SK-N-SH (cell line): ENCODE results near the gene BRSK1.

Experiments
- CHD2 ChIP-seq: fragments of 150-350 bp; IDR thresholded peaks from 2 replicates; pipeline ENCODE4 v1.6.1; 2018; ENCODE audit warnings: low read length; ENCODE audit not compliant: partially characterized antibody
- CTCF ChIP-seq: fragments of 200-600 bp; sonication (generic); IDR thresholded peaks from 2 replicates; pipeline ENCODE4 v1.6.1; 2017; ENCODE audit warnings: antibody characterized with exemption, mild to moderate bottlenecking, moderate library complexity
- EP300 ChIP-seq, 2 experiments: IDR thresholded peaks; 2 replicates each; pipeline versions ENCODE4 v1.4.0 to v1.6.1; 2012; ENCODE audit warnings: borderline replicate concordance in 1 of 2, low read depth in 1 of 2, low read length in 1 of 2
- EZH2phosphoT487 ChIP-seq: fragments of 200-600 bp; sonication (generic); IDR thresholded peaks from 2 replicates; pipeline ENCODE4 v1.6.1; 2017; ENCODE audit warnings: low read depth, mixed run types, mild to moderate bottlenecking, antibody characterized with exemption, moderate library complexity, borderline replicate concordance
- GABPA ChIP-seq: IDR thresholded peaks from 2 replicates; pipeline ENCODE4 v1.4.0; 2012; ENCODE audit warnings: low read depth, mild to moderate bottlenecking
- IRF3 ChIP-seq: fragments of 150-350 bp; IDR thresholded peaks from 2 replicates; pipeline ENCODE4 v1.6.1; 2016; ENCODE audit warnings: mild to moderate bottlenecking, low read depth, low read length
- POLR2AphosphoS5 ChIP-seq: IDR thresholded peaks from 2 replicates; pipeline ENCODE4 v1.6.1; 2012; ENCODE audit warnings: low read depth, low read length
- RFX5 ChIP-seq: IDR thresholded peaks from 2 replicates; pipeline ENCODE4 v1.6.1; 2012; ENCODE audit warnings: mild to moderate bottlenecking, improper control_type of control experiment, low read length
- TCF12 ChIP-seq: IDR thresholded peaks from 2 replicates; pipeline ENCODE4 v1.4.0; 2012
- YY1 ChIP-seq: IDR thresholded peaks from 2 replicates; pipeline ENCODE4 v1.4.0; 2012; ENCODE audit warnings: low read depth, mild to moderate bottlenecking
- TF ChIP-seq, protein P1 (sequence below): fragments of 150-350 bp; IDR thresholded peaks from 2 replicates; pipeline ENCODE4 v1.6.1; 2017; ENCODE audit warnings: antibody characterized with exemption, low read length, low read depth, borderline replicate concordance
- TF ChIP-seq, protein P2 (sequence below): IDR thresholded peaks from 2 replicates; pipeline ENCODE4 v1.4.0; 2012; ENCODE audit warnings: low read depth

GRCh38 chr19:55304980-55305379, 21.2 kb downstream of the BRSK1 start:
- TF ChIP-seq CTCF (no peak), RFX5 (no peak), YY1 (no peak), POLR2AphosphoS5 (no peak), GABPA (no peak), TCF12 (no peak), EP300 (IDR thresholded peaks at IDR 0.05; ENCODE audit: borderline replicate concordance in 1 of 2, low read depth in 1 of 2, low read length in 1 of 2) (no peak), CHD2 (no peak), IRF3 (no peak), EZH2phosphoT487 (no peak)
- TF ChIP-seq, protein P1, sequence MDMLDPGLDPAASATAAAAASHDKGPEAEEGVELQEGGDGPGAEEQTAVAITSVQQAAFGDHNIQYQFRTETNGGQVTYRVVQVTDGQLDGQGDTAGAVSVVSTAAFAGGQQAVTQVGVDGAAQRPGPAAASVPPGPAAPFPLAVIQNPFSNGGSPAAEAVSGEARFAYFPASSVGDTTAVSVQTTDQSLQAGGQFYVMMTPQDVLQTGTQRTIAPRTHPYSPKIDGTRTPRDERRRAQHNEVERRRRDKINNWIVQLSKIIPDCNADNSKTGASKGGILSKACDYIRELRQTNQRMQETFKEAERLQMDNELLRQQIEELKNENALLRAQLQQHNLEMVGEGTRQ, result no peak
- TF ChIP-seq, protein P2, sequence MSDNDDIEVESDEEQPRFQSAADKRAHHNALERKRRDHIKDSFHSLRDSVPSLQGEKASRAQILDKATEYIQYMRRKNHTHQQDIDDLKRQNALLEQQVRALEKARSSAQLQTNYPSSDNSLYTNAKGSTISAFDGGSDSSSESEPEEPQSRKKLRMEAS, result no peak
